Dermis blood vessel endothelial cell (primary cell): ENCODE measurements around the gene BCL2L13. TPM values are rescaled to one million over a fixed set of nuclear protein-coding genes. Genes with fewer than 3 reads are reported as not detected.
"Not testable (repeated sequence)": the region's sequence is repeated elsewhere in the genome, so short reads cannot be mapped to it uniquely, and the experiment has no call there.

ENCODE experiments used
- DNase-seq: peaks from one replicate; pipeline ENCODE4 v3.0.0; 2010
- total RNA-seq: library from RNA; depleted of rRNA; stranded (reverse); fragments of >200 nt; gene quantifications from 2 replicates; pipeline ENCODE4 v1.2.3, GENCODE V29; 2014

Gene BCL2L13
- total RNA-seq, 1 donor from 2014 or later: 42.0 TPM

- no peak for DNase-seq
Measured at GRCh38 chr22:17728786-17729185, 90.2 kb downstream of the BCL2L13 start.

GRCh38 chr22:17729561-17729960 is 91.0 kb downstream of the BCL2L13 start:
- DNase-seq: no peak

- no peak for DNase-seq
Measured at GRCh38 chr22:17732251-17732854, 93.8 kb downstream of the BCL2L13 start.

- DNase-seq: peak; percentile 62
Measured at GRCh38 chr22:17733466-17733865, 94.9 kb downstream of the BCL2L13 start.

- DNase-seq: peak; percentile 77
Measured at GRCh38 chr22:17734187-17734586, 95.6 kb downstream of the BCL2L13 start.

- no peak for DNase-seq
Measured at GRCh38 chr22:17738386-17739128, 100.0 kb downstream of the BCL2L13 start.

- no peak for DNase-seq
Measured at GRCh38 chr22:17739196-17739975, 100.8 kb downstream of the BCL2L13 start.

GRCh38 chr22:17741866-17742526 is 103.4 kb downstream of the BCL2L13 start:
- DNase-seq: no peak

- DNase-seq: peak; percentile 82
Measured at GRCh38 chr22:17742527-17742902, 104.0 kb downstream of the BCL2L13 start.

- DNase-seq: peak; percentile 48
Measured at GRCh38 chr22:17743661-17744411, 105.3 kb downstream of the BCL2L13 start.

- DNase-seq: no peak
Measured at GRCh38 chr22:17744430-17744829, 105.9 kb downstream of the BCL2L13 start.

GRCh38 chr22:17746916-17747315 is 108.4 kb downstream of the BCL2L13 start:
- no peak for DNase-seq

- DNase-seq: no peak
Measured at GRCh38 chr22:17748555-17749353, 110.2 kb downstream of the BCL2L13 start.

- DNase-seq: no peak
Measured at GRCh38 chr22:17749605-17750395, 111.2 kb downstream of the BCL2L13 start.

- no peak for DNase-seq
Measured at GRCh38 chr22:17751596-17751995, 113.0 kb downstream of the BCL2L13 start.

GRCh38 chr22:17753401-17753989 is 114.9 kb downstream of the BCL2L13 start:
- no peak for DNase-seq

GRCh38 chr22:17754233-17754925 is 115.8 kb downstream of the BCL2L13 start:
- no peak for DNase-seq

- DNase-seq: no peak
Measured at GRCh38 chr22:17761138-17761488, 122.6 kb downstream of the BCL2L13 start.

- not testable (repeated sequence) for DNase-seq
Measured at GRCh38 chr22:17763442-17763841, 124.9 kb downstream of the BCL2L13 start.

GRCh38 chr22:17764036-17764435 is 125.5 kb downstream of the BCL2L13 start:
- DNase-seq: no peak
